GM21360 (cell line): ENCODE results near the gene COL4A6.

Experiments used
- ATAC-seq: cut with Tn5 transposase; IDR thresholded peaks from one replicate; pipeline ENCODE4 v1.9.1; 2021; ENCODE audit warnings: mild to moderate bottlenecking, moderate library complexity; ENCODE audit not compliant: unreplicated experiment

Gene COL4A6

DNA sequence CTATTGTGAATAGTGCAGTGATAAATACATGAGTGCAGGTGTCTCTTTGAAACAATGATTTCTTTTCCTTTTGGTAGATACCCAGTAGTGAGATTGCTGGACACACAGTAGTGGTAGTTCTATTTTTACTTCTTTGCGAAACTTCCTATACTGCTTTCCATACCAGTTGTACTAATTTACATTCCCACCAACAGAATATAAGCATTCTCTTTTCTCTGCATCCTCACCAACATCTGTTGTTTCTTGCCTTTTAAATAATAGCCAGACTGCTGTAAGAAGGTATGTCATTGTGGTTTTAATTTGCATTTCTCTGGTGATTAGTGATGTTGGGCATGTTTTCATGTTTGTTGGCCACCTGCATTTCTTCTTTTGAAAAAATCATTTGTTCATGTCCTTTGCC is 105.9 kb downstream of the COL4A6 start:
- ATAC-seq = no peak

DNA sequence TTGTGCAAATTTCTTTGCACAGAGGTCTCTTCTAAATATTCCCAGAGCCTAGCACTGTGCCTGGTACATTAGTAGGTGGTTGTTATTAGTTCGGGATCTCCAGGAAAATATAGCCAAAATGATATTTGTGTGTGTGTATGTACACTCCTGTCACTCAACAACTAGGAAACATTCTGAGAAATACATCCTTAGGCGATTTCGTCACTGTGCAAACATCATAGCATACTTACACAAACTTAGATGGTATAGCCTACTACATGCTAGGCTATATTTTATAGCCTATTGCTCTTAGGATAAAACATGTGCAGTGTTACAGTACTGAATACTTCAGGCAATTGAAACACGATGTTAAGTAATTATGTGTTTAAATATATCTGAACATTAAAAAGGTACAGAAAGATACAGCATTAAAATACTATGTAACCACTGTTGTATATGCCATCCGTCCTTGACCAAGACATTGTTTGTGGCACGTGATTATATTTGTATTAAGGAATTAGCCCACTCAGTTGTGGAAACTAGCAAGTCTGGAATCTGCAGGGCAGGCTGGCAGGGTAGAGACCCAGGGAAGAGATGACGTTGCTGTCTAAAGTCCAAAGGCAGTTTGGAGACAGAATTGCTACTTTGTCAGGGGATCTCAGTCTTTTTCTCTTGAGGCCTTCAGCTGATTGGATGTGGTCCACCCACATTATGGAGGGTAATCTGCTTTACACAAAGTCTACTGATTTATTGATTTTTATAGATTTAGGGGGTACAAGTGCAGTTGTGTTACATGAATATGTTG is 106.9 kb downstream of the COL4A6 start:
- ATAC-seq = no peak

DNA sequence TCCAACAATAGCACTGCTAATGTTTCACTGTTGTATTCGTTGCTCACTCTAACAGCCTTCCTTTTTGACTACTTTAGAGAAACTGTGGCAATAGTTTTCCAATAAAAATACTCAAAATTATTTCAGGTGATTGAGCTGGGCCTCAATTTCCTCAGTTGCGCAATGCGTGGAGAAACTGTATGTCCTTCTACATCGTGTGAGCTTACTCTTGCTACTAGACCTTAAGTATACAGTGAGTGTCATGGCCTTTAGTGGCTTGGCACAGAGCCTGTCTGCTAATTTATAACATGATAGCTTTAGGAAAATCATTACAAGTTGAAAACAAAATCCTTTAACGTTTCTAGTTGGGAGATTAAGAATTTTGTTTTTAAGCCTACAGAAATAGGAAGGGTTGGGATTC is 114.5 kb downstream of the COL4A6 start:
- no peak for ATAC-seq

DNA sequence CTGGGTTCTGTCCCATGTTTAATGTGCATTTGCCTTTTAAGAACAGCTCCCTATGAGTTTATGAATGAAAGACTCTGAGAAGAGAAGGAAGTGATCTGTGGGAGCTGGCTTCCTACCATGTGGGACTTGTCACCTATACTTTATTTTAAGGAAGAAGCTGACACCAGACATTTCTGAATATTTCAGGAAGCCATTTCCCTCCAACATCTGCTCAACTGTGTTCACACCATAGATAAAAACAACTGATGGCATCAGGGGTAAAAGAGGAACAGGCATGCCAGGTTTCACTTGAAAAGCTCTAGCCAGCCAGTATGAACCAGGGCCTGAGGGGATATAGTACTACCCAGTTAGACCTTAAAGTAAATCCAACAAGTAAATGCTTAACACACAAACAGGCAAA is 116.0 kb downstream of the COL4A6 start:
- ATAC-seq = no peak

DNA sequence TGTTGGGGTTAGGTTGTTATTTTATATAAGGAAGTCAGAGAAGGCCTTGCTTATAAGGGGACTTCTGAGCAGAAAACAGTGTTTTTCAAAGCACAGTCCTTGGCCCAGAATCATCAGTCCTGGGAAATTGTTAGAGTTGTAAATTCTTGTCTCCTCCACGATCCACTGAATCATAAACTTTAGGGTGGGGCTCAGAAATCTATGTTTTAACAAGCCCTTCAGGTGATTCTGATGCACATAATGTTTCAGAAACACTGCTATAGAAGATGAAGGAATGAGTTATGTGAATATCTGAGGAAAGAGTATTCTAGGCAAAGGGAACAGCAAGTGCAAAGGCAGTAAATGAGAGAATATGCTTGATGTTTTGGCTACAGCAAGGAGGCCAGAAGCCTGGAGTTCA is 121.8 kb downstream of the COL4A6 start:
- no peak for ATAC-seq

DNA sequence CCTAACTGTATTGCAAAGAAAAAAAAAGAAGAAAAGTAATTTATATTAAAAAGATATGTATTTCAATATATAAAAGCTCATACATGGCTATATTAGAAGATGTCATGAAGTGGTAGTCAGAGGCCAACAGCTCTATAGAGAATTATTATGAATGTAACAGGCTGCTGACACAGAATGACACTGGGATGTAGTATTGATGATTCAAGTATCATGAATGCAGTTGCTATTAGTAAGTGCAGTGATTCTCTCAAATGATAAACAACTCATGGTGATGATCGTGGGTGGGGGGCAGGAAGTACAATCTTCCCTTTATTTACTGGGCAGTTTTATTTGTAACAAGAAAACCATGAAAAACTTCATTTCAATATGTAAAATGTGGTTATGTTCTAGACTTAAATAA is 124.6 kb downstream of the COL4A6 start:
- ATAC-seq = no peak

DNA sequence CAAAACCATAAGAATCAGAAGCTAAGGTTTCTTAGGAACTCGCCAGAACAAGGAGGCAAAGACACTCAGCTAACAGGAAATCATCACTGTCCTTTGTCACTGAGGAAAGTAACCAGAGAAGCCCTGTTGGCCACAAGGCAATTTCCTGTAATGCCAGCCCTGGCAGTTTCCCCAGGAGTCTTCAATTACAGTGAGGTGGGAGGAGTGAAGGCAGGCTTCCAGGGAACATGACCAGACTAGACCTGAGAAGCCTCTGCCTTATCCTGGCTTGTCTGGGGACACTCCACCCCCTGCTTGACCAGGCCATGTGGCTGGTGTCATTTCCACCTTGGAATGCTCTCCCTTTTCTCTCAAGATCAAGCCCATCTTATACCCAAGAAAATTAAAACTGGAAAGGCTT is 125.3 kb downstream of the COL4A6 start:
- no peak for ATAC-seq

DNA sequence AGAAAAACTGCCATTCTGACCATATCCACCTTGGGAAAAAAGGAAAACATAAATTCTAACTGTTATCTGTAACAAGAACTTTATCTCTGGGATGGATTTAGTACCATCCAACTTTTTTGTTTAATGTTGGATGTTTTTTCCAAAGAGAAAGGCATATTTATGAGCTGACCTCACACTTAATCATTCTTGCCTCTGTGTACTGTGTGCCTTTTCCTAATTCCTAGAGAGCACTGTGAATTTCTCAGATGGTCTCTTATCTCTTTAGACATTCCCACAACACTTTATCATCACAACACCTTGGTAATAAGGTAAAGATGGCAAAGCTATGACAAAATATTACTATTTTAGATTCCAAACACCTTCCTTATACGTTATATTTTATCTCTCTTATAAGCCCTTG is 126.2 kb downstream of the COL4A6 start:
- ATAC-seq = no peak

DNA sequence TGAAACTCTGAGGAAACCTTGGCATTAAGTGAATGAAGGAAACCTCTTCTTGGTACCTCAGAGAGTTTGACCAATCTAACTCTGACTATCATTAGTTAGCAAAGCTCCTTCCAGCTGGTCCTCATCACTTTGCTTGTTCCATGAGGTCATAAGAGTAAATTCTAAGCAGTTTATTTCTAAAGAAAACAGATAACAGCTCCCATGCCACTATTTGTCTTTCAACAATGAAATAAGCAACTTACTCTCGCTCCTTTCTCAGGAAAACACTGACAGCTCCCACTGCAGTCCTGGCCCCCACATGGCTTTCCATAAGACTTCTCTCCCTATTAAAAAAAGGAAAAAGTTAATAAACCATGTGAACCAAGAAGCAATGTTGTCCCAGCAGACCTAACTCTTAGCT is 127.7 kb downstream of the COL4A6 start:
- ATAC-seq = no peak

DNA sequence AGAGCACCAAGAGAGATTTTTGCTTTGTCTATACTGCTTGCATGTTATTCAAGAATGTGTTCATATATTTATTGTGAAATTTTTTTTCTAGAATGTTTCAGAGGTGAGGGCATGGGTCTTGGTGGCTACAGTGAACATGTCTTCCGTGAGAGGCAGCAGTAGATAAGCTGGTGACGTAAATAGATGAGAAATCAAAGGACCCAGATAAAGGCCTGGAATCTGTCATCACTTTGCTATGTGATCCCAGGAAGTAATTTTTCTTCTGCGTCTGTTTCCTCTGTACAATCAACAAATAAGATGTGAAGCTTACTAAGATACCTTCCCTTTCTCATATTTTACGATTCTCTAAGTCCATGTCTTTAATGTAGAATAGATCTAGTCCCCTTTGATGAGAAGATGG is 129.1 kb downstream of the COL4A6 start:
- ATAC-seq = no peak

DNA sequence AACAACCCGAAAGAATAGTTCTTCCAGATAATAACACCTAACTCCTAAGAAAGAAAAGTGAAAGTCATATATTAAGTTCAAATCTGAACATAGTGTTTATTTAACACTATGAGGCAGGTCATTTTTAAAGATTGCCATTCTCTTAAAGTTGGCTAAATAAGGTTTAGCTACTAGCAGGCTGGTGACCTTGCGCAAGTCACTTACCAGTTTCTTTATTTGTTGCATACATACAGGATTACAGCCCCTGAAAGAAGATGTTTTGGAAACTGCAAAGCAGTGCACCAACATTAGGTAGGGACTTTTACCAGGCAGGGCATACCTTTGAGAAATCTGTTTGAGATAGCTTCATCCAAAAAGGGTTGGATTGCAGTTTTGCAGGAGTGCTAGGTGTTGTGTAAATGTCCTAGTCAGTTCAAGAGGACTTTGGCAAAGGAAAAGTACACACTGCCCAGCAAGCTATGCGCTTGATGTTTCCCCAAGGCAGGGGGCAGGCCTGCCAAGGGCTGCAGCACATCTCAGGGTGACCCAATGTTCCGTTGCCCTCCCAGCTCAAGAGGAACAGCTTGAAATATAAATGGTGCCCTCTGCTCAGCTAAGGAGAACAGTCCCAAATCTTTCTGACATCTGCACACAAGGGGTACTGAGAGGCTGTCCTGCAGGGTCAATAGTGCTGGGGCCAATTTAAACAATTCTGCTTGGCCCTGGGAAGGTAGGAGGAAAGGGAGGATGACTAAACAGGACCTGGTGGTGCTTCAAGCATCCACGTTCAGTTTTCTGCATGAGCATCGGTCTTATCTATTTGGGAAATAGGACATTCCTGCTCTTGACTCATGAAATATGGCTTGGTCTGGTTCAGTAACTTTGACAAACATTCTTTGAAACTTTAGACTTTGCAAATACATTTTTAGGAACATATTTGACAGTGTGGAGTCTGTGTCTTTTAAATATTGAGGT is 130.8 kb downstream of the COL4A6 start:
- ATAC-seq = no peak

DNA sequence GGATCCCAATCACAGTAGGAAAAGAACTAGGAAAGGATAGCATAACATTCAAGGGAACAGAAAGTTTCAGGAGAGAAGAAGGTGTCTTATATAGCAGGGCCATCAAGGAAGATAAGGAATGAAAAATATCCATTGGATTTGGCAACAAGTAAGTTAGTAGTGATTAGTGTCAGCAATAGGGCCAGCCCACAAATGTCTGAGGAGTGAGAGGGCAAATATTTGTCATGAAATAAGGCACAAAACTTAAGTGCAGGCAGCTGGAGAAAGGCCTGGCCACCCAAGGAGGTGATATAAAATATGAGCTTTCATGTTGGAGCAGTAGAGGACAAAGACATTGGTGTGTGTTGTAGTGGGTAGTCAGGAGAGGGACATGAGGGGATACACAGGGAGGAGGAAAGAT is 132.1 kb downstream of the COL4A6 start:
- ATAC-seq = no peak

DNA sequence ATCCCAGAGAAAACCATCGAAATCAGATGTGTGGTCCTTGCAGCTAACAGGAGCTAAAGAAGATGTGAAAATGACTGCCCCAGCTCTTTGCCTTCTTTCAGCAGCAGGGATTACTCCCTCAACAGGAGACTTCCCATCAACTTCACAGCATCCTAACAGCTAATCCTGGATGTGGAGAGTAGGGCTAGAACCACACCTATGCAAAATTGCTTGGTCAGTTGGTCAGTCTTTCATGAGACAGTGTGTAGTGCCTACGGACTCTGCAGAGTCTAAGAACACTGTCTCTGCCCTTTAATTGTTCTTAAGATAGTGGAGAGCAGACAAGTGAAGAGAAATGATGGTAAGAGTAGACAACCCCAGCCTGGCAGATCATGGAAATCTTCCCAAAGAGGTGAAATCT is 133.5 kb downstream of the COL4A6 start:
- no peak for ATAC-seq

DNA sequence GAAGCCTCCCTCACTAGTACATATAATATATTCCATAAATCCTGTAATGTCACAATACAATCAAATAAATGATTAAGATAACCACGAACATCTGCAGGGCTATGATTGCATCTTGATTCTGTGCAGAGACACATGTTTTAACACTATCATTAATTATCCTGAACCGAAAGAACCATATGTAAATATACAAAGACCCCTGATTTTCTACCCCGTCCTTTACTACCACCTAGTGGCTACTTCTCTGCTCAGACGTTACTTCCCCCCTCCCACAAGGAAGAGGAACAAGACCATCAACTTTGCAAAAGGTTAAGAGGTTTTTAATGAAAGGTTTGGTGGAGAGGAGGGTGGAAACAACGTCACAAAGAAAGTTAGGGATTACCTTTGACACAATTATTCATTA is 134.0 kb downstream of the COL4A6 start:
- ATAC-seq = no peak

DNA sequence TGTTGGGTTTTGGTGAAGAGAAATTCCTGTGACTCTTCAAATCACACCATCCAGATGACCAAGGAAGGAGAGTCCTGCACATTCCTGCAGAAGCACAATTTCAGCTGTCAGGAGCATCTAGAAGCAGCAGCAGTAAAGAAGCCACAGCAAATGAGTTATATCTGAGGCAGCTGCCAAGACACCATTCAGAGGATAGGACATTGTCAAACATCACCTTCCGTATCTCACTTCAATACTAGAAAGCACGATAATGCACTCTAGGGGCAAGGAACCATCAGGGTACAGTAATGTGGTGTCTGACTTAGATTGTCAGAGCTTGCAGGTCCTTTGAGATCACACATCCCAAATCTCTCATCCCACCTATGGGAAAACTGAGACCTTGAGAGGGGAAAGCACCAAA is 134.5 kb downstream of the COL4A6 start:
- ATAC-seq = no peak

DNA sequence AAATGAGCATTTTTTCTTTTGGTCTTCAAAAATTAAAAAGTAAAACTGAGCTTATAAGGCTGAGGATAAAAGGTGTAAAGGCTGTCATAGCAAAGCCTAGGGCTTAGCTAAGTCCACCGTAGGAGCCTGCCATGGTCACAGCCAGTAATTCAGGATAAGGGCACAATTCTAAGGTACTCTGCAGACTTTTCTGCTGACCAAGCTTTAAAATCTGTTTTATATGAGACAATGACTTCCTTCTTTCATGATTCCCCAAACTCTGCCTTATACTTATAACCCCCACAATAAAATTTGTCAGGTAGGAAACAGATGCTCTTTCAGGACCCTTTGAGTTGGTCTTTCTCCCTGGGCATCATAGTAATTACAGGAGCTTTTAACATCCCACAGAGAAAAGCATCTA is 138.5 kb downstream of the COL4A6 start:
- no peak for ATAC-seq

DNA sequence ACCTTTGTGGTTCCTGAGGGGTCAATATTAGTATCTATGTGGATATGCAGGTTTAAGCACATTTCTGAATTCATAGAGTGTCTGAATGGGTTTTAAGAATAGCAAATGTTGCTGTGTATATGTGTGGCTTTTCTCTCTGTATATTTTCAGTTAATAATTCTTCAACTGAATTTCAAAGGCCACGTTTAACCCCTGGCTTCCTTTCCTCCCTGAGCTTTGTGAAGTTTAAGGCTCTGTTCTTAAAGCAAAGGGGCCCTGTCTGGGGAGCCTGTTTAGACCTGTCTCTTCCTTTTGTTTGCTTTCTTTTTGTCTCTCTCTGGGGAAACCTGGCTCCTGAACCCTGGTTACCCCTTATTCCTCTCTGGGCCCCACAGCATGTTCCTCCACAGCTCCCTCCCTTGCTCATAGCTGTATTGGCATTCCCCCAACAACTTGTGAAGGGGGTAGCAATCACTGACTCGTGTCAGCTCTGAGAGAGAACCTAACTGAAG is 139.1 kb downstream of the COL4A6 start:
- ATAC-seq = no peak

DNA sequence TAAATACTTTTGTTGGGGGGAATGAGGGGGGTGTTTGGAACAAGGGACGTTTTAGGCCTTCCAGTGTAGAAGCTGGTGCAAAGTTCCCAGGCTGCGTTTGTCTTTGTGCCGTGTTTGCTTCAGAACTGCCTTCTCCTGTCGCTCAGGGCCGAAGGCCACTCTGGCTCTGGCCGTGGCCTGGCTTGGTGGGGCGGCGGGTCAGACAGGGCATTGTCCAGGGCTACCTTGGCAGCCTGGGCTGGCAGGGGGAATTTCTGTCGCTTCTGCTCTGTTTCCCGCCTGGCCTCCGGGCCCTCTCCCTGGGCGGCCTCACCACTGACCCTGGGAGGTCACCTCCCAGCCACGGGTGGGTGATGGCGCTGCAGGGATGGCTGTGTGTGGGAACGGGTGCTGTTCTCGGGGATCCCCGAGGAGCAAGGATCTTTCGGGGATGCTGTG is 140.0 kb downstream of the COL4A6 start:
- no peak for ATAC-seq

DNA sequence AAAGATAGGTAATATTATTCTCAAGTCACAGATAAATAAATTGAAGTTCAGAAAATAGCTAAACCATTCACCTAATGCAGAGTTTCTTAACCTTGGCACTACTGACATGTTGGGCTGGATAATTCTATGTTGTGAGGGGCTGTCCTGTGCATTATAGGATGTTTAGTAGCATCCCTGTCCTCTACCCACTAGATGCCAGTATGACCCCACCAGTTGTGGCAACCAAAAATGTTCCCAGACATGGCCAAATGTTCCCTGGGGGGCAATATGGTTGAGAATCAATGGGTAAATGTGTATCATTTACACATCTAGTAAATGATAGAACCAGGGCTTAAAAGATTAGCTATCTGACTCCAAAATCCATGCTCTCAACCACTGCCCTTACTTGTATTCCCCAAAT is 140.9 kb downstream of the COL4A6 start:
- no peak for ATAC-seq

DNA sequence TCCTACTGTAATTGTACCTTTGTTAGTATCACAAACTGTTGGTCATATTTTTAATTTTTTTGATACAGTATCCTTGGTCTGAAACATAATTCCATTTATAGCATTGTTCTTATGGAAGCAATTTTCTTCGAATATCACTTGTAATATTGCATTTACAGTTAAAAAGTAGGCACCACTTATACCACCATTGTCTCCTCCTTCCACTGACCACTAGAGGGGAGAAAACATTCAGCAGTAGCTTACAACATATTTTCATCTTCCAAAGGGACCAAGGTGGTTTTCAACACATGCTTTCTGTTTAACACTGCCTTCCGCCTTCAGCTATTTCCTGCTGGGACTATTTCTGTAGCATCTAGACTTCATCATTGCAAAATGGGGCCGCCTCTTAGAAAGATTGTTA is 146.2 kb downstream of the COL4A6 start:
- no peak for ATAC-seq

DNA sequence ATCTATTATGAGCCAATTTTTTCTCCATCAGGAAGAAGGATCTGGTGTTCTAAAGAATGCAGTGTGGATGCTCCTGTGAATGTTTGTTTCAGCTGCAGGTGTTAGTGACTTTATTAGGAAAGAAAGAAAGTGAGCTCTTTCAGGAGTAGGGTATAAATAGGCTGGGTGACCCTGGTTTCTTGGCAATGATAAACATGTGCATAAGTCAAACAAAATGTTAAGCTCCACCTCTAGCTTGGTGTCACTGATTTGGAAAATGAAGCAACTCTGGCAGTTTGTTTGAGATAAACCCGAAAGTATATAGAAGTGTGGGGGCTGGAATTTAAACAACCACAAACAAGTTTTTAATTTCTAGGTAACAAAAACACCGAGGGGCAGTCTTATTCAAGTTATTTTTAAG is 152.3 kb downstream of the COL4A6 start:
- no peak for ATAC-seq

DNA sequence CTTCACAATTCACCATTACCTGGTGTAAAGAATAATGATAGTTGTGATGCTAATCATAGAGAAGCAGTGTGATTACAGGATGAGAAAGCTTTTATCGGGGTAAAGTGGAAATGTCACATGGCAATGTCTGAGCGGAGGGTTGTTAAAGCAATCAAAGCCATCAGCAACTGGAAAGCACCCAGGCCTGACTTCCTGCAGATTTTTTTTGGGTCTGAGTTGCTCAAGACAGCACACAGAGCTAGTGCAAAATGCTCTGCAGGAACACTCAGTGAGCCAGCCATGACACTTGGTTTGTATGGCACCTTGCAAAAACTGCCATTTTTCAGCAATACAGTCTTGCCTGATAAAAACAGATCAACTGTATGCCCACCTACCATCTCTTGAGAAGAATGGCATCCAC is 152.9 kb downstream of the COL4A6 start:
- no peak for ATAC-seq
